Measurements from ENCODE around the gene HEPACAM.
A peak's percentile ranks its signal among the peaks of the same experiment; 100 is the strongest.

Gene HEPACAM

GRCh38 chr11:124884869-124885479 is 50.9 kb downstream of the HEPACAM start:
- no peak for DNase-seq

GRCh38 chr11:124884340-124884739 is 51.5 kb downstream of the HEPACAM start:
- DNase-seq, result no peak

GRCh38 chr11:124882339-124883071 is 53.3 kb downstream of the HEPACAM start:
- DNase-seq, result no peak

GRCh38 chr11:124880958-124881357 is 54.9 kb downstream of the HEPACAM start:
- no peak for DNase-seq

GRCh38 chr11:124880290-124880611 is 55.6 kb downstream of the HEPACAM start:
- no peak for DNase-seq

GRCh38 chr11:124879493-124880289 is 56.2 kb downstream of the HEPACAM start:
- no peak for DNase-seq

GRCh38 chr11:124878759-124879492 is 56.9 kb downstream of the HEPACAM start:
- DNase-seq, result no peak

- DNase-seq, result no peak
Measured at GRCh38 chr11:124877910-124878758, 57.7 kb downstream of the HEPACAM start.

- DNase-seq, result no peak
Measured at GRCh38 chr11:124877631-124877909, 58.3 kb downstream of the HEPACAM start.

GRCh38 chr11:124876818-124877630 is 58.8 kb downstream of the HEPACAM start:
- no peak for DNase-seq

- DNase-seq, result peak; percentile 97
Measured at GRCh38 chr11:124875943-124876817, 59.7 kb downstream of the HEPACAM start.

- DNase-seq, result no peak
Measured at GRCh38 chr11:124875401-124875800, 60.4 kb downstream of the HEPACAM start.

GRCh38 chr11:124874571-124875255 is 61.1 kb downstream of the HEPACAM start:
- no peak for DNase-seq

GRCh38 chr11:124873951-124874350 is 61.9 kb downstream of the HEPACAM start:
- no peak for DNase-seq

- DNase-seq, result no peak
Measured at GRCh38 chr11:124872741-124873140, 63.1 kb downstream of the HEPACAM start.

GRCh38 chr11:124872280-124872679 is 63.6 kb downstream of the HEPACAM start:
- no peak for DNase-seq

GRCh38 chr11:124870430-124870829 is 65.4 kb downstream of the HEPACAM start:
- no peak for DNase-seq

- DNase-seq, result no peak
Measured at GRCh38 chr11:124869856-124870387, 65.9 kb downstream of the HEPACAM start.

- no peak for DNase-seq
Measured at GRCh38 chr11:124869331-124869730, 66.5 kb downstream of the HEPACAM start.

Measured in right kidney (tissue), 1 donor.